Mucosa of stomach (tissue), 1 donor: ENCODE results near the gene VSIG10L2.

ENCODE experiments used
- H3K27me3 ChIP-seq: one replicate; pipeline ENCODE4 v1.7.0; 2013; ENCODE audit warnings: mild to moderate bottlenecking, low read length; ENCODE audit not compliant: control insufficient read depth, insufficient read depth
- H3K36me3 ChIP-seq: one replicate; pipeline ENCODE4 v1.7.0; 2013; ENCODE audit warnings: low read length; ENCODE audit not compliant: control insufficient read depth, insufficient read depth
- H3K4me1 ChIP-seq: one replicate; pipeline ENCODE4 v1.7.0; 2013; ENCODE audit warnings: mild to moderate bottlenecking, low read length; ENCODE audit not compliant: control insufficient read depth, insufficient read depth
- H3K4me3 ChIP-seq: one replicate; pipeline ENCODE4 v1.7.0; 2013; ENCODE audit warnings: low read length
- H3K9ac ChIP-seq: one replicate; pipeline ENCODE4 v1.7.0; 2013; ENCODE audit warnings: mild to moderate bottlenecking, low read length, moderate library complexity
- H3K9me3 ChIP-seq: one replicate; pipeline ENCODE4 v1.7.0; 2013; ENCODE audit warnings: mild to moderate bottlenecking, low read length, moderate library complexity; ENCODE audit not compliant: control insufficient read depth
- donor health status: Pancreatic carcinoma.

VSIG10L2 gene

DNA sequence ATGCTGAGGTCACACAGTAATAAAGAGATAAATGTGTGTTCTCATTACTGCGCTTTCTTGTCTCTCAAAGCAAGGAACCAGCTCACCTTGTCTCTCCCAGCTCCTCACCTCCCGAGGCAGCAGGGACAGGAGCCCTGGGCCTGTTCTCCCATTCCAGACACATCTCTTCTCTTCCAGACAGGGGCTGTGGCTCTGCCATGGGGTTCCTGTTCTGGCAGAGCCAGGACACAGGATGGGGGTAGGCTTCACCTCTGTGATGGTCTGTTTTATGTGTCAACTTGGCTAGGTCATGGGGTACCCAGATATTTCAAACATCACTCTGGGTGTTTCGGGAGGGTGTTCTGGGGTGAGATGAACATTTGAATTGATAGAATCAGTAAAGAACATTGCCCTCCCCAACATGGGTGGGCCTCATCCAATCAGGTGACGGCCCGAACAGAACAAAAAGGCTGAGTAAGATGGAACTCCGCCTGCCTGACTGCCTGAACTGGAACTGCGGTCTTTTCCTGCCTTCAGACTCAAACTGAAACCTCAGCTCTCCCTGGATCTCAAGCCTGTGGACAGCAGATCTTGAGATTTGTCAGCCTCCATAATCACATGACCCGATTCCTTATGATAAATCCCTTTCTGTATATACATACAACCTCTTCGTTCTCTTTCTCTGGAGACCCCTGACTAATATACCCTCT lies 2.0 kb upstream of the VSIG10L2 start:
- Histone ChIP-seq H3K36me3 (no peaks in the 10 kb centered on the region), H3K4me3 (no peak overlapping the region), H3K9ac (no peak overlapping the region), H3K9me3 (no peaks in the 10 kb centered on the region), H3K27me3 (peaks cover 8% of the 10 kb centered on the region), H3K4me1 (peaks cover 15% of the 10 kb centered on the region)

DNA sequence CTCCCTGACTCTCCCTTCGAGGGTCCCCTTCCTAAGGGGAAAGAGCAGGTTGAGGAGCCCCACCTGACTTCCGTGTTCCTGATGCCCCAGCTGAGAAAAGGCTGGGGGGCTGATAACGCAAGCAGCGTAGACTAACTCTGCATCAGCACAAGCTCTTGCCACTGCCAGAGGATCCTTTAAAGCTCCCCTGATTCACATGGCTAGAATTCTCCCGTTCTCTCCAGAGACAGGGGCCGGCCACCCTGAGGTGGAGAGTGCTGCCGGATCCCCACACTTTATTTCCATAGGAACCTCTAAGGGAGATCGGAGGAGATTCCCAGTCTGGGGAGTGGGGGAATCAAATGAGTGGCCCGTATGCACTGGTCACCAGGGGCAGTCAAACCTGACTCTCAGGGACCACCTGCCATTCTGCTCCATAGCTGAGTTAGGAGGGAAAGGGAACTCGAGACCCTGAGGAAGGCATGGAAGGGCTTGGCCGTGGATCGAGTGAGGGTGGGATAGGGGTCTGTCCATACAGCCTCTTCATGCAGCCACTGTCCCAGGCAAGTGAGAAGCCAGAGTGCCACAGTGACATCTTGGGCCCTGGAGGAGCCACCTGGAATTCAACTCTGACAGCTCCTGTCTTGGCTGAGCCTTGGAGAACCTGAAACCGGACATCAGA lies 1.4 kb upstream of the VSIG10L2 start:
- Histone ChIP-seq H3K9me3 (no peaks in the 10 kb centered on the region), H3K27me3 (peaks cover 8% of the 10 kb centered on the region), H3K4me1 (peaks cover 15% of the 10 kb centered on the region)

DNA sequence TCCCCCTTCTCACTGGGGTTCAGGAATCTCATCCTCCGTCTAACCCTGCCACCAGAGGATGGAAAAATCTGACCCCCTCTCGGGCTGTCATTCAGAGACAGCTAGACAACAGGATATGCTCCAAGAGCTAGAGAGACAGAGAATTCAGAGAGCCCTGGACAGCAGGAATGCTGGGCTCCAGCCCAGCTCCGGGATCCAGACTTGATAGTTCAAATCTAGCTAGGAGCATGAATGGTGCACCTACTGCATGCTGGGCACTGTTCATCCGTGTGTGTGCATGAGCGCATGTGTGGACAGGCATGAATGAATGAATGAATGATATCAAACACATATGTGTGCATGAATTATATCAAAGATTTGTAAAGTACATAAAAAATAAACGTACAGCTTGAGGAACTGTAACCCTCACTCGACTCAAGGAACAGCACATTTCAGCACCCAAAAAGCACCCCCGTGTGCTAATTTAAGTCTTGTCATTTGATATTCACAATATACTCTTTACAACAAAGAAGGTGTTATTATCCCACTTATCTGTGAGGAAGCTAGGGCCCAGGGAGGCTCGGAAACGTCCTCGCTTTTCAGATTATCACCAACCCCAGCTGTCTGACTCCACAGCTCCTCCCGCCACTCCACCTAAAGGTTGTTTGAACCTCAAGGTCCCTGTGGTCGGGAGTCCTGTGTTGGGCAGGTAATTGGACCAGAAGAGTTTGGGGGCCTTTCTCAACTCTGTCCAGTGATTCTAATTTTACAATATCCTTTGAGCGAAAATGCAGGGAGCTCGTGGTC lies 640 bp upstream of the VSIG10L2 start:
- peaks cover 8% of the 10 kb centered on the region for H3K27me3 ChIP-seq
- H3K36me3 ChIP-seq, result no peaks in the 10 kb centered on the region
- H3K4me1 ChIP-seq, result peaks cover 15% of the 10 kb centered on the region
- H3K9me3 ChIP-seq, result no peaks in the 10 kb centered on the region
- H3K4me3 ChIP-seq, result no peak overlapping the region
- no peak overlapping the region for H3K9ac ChIP-seq

More for the DNA sequence above, 1.4 kb upstream of the VSIG10L2 start:
- no peak overlapping the region for H3K9ac ChIP-seq
- H3K4me3 ChIP-seq, result no peak overlapping the region
- no peaks in the 10 kb centered on the region for H3K36me3 ChIP-seq

DNA sequence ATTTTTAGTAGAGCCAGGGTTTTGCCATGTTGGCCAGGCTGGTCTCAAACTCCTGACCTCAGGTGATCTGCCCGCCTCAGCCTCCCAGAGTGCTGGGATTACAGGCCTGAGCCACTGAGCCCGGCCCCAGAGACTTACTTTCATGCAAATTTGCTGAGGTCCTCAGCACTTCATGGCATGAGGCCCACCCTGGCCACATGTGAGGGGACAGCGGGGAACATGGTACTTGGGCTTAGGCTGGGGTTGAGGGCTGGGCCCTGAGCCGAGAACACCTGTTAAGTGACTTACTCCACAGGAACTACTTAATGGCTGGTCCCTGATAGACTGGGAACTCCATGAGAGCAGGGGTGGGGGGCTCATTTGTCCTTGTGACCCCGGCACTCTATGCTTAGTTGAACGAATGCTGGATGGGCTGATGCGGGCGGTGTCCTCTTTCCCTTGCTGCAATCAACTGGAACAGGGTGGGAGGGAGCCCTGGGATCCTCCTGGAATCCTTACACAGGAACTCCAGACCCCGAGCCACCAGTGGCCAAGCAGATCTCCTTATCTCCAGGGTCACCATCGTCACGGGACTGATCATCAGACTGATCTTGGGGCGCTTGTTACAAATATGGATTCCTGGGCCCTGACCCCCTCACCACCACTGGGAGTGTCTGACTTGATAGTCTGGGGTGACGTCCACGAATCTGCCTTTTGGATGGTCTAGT lies 1.0 kb downstream of the VSIG10L2 start:
- H3K4me3 ChIP-seq, result no peak overlapping the region
- H3K36me3 ChIP-seq, result no peaks in the 10 kb centered on the region
- H3K9me3 ChIP-seq, result no peaks in the 10 kb centered on the region
- peaks cover 5% of the 10 kb centered on the region for H3K27me3 ChIP-seq
- H3K9ac ChIP-seq, result no peak overlapping the region
- peaks cover 25% of the 10 kb centered on the region for H3K4me1 ChIP-seq

DNA sequence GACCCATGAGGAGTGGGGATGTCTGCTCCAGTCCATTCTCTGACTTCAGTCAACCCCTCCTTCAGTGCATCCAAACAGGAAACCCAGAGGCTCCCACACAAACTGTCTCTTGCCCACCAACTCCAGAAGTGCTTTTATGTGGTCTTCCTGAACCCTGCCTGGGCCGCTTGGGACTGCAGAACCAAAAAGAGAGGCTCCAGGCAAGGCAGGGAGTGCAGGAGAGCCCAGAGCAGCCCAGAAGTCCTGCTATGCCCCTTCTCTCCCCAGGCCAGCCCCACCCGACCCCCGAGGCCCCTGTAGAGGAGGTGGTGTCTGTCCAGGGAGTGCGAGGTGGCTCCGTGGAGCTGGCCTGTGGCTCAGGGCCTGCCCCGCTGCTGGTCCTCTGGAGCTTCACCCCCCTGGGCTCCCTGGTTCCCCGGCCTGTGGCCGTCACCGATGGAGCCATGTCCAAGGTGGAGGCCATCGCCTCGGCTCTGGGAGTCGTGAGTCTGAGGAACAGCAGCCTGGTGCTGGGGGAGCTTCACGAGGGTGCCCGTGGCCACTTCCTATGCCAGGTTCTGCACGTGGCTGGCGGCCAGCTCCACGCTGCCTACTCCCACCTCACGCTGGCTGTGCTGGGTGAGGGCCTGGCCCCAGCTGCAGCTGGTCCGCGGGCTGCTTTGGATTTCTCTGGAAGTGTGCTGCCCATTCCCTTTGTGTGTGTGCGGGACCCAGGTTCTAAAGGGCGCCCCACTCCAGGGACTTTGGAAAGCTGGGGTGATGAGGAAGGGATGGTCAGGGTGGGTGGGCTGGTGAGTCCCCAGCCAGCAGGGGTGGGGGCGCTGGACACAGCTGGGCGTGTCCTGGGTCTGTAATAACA lies 1.8 kb downstream of the VSIG10L2 start:
- no peak overlapping the region for H3K4me3 ChIP-seq
- H3K9me3 ChIP-seq, result no peaks in the 10 kb centered on the region

DNA sequence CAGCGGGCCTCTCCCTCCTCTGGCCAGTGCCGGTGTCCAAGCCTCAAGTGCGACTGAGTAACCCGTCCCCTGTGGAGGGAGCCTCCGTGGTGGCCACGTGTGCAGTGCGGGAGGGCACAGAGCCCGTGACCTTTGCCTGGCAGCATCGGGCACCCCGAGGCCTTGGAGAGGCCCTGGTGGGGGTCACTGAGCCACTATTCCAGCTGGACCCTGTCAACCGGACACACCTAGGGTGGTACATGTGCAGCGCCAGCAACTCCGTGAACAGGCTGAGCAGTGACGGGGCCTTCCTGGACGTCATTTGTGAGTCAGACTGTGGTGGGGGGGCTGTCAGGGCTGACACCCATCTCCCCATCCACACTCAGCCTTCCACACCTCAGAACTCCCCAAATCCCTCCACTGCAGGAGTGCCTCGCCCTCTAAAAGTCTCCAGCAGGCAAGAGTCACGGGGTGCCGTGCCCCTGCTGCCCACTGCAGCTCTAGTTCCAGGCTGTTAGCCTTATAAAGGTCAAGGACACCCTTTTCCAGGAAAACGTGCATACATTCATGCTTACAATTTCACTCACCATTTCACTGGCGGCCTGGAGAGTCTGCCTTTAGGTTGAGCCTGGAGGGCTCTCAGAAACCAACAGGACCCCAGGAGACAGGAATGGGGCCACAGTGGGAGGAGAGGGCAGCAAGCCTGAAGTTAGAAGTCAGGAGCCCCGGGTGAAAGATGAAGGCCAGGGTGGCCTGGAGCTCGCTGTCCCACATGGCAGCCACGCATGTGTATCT lies 2.6 kb downstream of the VSIG10L2 start:
- Histone ChIP-seq H3K9ac (no peak overlapping the region), H3K9me3 (no peaks in the 10 kb centered on the region), H3K27me3 (peaks cover 5% of the 10 kb centered on the region), H3K36me3 (no peaks in the 10 kb centered on the region), H3K4me3 (no peak overlapping the region), H3K4me1 (peaks cover 35% of the 10 kb centered on the region)

More for the DNA sequence above, 1.8 kb downstream of the VSIG10L2 start:
- Histone ChIP-seq H3K4me1 (peaks cover 27% of the 10 kb centered on the region), H3K9ac (no peak overlapping the region), H3K27me3 (peaks cover 5% of the 10 kb centered on the region), H3K36me3 (no peaks in the 10 kb centered on the region)

DNA sequence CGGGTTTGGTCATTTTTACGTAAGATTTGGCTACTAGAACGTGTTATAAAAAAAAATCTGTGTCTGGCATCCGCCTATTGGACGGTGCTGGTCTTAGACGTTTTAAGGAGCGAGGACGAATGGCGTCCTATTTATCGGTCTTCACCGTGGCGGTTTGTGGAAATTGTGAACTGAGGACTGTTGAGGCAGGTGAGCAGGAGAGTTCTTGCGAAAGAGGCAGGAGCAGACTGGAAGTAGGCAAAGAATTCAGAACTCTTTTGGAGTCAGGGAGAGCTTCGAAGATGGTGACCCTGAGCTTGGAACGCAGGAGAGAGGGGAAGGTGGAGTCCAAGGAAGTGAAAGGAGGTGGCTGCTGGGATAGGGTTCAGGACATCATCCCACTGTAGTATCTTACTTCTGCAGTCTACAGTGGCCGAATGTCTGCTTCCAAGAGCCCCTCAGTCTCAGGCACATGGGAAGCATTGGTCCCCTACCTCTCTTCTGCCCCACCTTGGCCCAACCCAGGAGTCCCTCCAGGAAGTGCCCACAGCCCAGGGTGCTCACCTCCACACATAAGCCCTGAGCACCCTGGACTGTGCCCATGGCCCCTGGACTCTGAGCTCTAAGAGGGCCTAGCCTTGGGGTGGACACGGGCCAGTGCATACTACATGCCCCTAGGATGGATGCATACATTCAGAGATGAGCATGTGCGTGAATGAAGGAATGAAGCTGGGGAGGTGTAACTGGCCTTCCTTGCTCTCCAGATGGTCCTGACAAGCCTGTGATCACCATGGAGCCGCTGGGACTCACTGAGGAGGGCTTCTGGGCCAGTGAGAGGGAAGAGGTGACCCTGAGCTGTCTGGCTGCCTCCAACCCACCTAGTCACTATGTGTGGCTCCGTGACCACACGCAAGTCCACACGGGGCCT lies 3.7 kb downstream of the VSIG10L2 start:
- H3K4me3 ChIP-seq, result no peak overlapping the region
- H3K9me3 ChIP-seq, result no peaks in the 10 kb centered on the region

DNA sequence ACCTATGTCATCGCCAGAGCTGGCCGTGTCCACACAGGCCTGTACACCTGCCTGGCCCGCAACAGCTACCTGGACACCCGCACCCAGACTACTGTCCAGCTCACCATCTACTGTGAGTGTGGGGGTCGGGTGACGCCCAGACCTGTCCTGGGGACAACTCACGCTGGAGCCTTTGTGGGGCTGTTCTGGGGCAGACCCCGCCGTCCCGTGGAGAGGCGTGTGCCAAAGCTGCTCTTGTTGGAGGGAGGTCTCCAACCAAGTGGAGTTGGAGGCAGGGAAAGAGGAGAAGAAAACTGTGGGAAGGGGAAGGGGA lies 4.3 kb downstream of the VSIG10L2 start:
- Histone ChIP-seq H3K36me3 (no peaks in the 10 kb centered on the region), H3K9me3 (no peaks in the 10 kb centered on the region), H3K27me3 (no peaks in the 10 kb centered on the region), H3K9ac (no peak overlapping the region), H3K4me1 (peaks cover 38% of the 10 kb centered on the region), H3K4me3 (no peak overlapping the region)

More for the DNA sequence above, 3.7 kb downstream of the VSIG10L2 start:
- Histone ChIP-seq H3K4me1 (peaks cover 38% of the 10 kb centered on the region), H3K36me3 (no peaks in the 10 kb centered on the region), H3K27me3 (peaks cover 5% of the 10 kb centered on the region), H3K9ac (no peak overlapping the region)

DNA sequence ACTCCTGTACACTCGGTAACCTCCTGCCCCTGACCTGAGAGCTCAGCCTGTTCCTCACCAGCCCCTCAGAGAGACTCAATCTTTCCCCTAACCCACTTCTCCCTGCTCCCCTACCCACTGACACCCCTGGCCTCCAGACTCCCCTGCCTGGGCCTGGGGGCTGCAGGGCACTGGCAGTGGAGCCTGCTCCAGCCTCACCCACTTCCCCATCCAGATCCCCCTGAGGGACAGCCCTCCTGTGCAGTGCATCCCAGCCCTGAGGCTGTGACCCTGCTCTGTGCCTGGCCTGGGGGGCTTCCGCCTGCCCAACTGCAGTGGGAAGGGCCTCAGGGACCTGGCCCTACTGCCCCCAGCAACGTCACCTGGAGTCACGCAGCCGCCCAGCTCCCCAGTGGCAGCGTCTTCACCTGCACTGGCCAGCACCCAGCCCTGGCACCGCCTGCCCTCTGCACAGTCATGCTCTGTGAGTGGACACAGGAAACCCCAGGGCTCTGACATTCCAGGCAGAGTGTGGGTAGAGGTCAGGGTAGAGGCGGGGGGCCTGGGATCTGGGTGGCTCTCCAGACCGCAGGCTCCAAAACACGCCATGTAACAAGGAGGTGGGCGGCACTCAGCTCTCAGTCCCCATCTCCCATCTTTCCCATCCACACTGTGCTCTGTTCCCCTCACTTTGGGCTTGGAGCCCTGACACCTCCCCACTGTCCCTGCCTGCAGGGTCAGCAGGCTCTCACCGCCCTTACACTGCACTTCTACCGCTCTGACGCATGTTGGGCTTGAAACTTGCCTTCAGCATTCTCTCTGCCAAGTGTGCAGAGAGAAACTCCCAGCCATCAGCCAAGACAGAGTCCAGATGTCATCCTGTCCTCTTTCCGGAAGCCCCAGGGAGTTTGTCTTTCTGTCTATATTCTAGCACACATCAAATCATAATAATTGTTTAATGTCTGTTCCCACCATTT lies 5.1 kb downstream of the VSIG10L2 start:
- H3K27me3 ChIP-seq, result no peaks in the 10 kb centered on the region
- no peaks in the 10 kb centered on the region for H3K36me3 ChIP-seq
- H3K4me1 ChIP-seq, result peaks cover 33% of the 10 kb centered on the region
- no peak overlapping the region for H3K9ac ChIP-seq
- no peak overlapping the region for H3K4me3 ChIP-seq
- no peaks in the 10 kb centered on the region for H3K9me3 ChIP-seq
